ENCODE data around the gene MYO7B. TPM values are rescaled to one million over a fixed set of nuclear protein-coding genes. Genes with fewer than 3 reads are reported as not detected.

MYO7B gene
- total RNA-seq, 2 donors from 2014 or later = 0.52 to 0.67 TPM

- Histone ChIP-seq H3K9me3 (no peaks in the 10 kb centered on the region), H3K27me3 (no peaks in the 10 kb centered on the region), H3K4me3 (no peak overlapping the region), H3K36me3 (no peaks in the 10 kb centered on the region), H3K27ac (no peak overlapping the region), H3K4me1 (peaks cover 0 to 12% of the 10 kb centered on the region in 2 donors)
- peak; percentile 34 for DNase-seq (ENCODE audit: low spot score)
- no peak for TF ChIP-seq CTCF (IDR thresholded peaks at IDR 0.05)
Observed at GRCh38 chr2:127581050-127581345, 45.5 kb downstream of the MYO7B start.

GRCh38 chr2:127581516-127582490 is 46.3 kb downstream of the MYO7B start:
- no peaks in the 10 kb centered on the region for H3K27me3 ChIP-seq
- no peak for TF ChIP-seq CTCF (IDR thresholded peaks at IDR 0.05)
- peaks cover 0 to 4% of the 10 kb centered on the region in 2 donors for H3K4me1 ChIP-seq
- H3K36me3 ChIP-seq = no peaks in the 10 kb centered on the region
- no peaks in the 10 kb centered on the region for H3K9me3 ChIP-seq
- no peak overlapping the region for H3K27ac ChIP-seq
- peak; percentile 34 for DNase-seq (ENCODE audit: low spot score)
- H3K4me3 ChIP-seq = no peak overlapping the region

GRCh38 chr2:127582863-127583861 is 47.7 kb downstream of the MYO7B start:
- H3K9me3 ChIP-seq = no peaks in the 10 kb centered on the region
- no peak overlapping the region for H3K4me3 ChIP-seq
- peak; percentile 49 for DNase-seq (ENCODE audit: low spot score)
- H3K36me3 ChIP-seq = no peaks in the 10 kb centered on the region
- no peaks in the 10 kb centered on the region for H3K4me1 ChIP-seq
- no peak for TF ChIP-seq CTCF (IDR thresholded peaks at IDR 0.05)
- no peak overlapping the region for H3K27ac ChIP-seq
- H3K27me3 ChIP-seq = no peaks in the 10 kb centered on the region

- peak; percentile 26 for DNase-seq (ENCODE audit: low spot score)
- no peak for TF ChIP-seq CTCF (IDR thresholded peaks at IDR 0.05)
- Histone ChIP-seq H3K4me3 (no peak overlapping the region), H3K4me1 (no peaks in the 10 kb centered on the region), H3K27ac (no peak overlapping the region), H3K9me3 (no peaks in the 10 kb centered on the region), H3K27me3 (no peaks in the 10 kb centered on the region), H3K36me3 (no peaks in the 10 kb centered on the region)
Observed at GRCh38 chr2:127584047-127584446, 48.6 kb downstream of the MYO7B start.

- TF ChIP-seq CTCF (IDR thresholded peaks at IDR 0.05) = no peak
- Histone ChIP-seq H3K4me1 (no peaks in the 10 kb centered on the region), H3K27ac (no peak overlapping the region), H3K27me3 (no peaks in the 10 kb centered on the region), H3K9me3 (no peaks in the 10 kb centered on the region), H3K4me3 (no peak overlapping the region), H3K36me3 (no peaks in the 10 kb centered on the region)
- peak; percentile 36 for DNase-seq (ENCODE audit: low spot score)
Observed at GRCh38 chr2:127584516-127585033, 49.1 kb downstream of the MYO7B start.

Measured in right atrium auricular region (tissue), 2 donors.